Measurements from ENCODE around the gene CDCP1.

CDCP1 gene

DNA sequence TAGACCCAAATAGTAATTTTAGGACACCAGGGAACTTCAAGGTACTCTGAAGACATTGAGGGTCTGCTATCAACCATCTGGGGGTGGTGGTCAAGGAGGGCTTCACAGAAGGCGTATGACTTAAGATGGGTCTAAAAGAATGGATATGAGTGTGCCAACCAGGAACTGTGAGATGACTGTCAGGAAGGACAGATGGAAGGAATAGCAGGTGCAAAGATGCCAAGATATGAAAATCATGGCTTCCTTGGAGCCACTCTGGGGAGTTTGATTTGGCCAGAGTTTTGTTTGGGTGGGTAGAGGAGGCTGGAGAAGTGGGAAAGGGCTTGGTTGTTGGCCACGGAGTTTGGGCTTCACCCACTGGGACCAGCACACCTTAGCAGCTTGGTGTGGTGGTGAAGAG, 21.2 kb downstream of the CDCP1 start:
- CTCF ChIA-PET = interaction anchor here (1.3 kb wide), 1 partner anchor 11 kb away, joined by 3 read pairs; no protein-coding TSS in a partner anchor
- POLR2A ChIA-PET = no interaction called here
- DNase-seq (ENCODE audit: extremely low spot score) = no peak
- TF ChIP-seq, protein P1, sequence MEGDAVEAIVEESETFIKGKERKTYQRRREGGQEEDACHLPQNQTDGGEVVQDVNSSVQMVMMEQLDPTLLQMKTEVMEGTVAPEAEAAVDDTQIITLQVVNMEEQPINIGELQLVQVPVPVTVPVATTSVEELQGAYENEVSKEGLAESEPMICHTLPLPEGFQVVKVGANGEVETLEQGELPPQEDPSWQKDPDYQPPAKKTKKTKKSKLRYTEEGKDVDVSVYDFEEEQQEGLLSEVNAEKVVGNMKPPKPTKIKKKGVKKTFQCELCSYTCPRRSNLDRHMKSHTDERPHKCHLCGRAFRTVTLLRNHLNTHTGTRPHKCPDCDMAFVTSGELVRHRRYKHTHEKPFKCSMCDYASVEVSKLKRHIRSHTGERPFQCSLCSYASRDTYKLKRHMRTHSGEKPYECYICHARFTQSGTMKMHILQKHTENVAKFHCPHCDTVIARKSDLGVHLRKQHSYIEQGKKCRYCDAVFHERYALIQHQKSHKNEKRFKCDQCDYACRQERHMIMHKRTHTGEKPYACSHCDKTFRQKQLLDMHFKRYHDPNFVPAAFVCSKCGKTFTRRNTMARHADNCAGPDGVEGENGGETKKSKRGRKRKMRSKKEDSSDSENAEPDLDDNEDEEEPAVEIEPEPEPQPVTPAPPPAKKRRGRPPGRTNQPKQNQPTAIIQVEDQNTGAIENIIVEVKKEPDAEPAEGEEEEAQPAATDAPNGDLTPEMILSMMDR (IDR thresholded peaks at IDR 0.05; ENCODE audit: control extremely low read depth, extremely low read depth, low read depth, missing control alignments) = no peak

DNA sequence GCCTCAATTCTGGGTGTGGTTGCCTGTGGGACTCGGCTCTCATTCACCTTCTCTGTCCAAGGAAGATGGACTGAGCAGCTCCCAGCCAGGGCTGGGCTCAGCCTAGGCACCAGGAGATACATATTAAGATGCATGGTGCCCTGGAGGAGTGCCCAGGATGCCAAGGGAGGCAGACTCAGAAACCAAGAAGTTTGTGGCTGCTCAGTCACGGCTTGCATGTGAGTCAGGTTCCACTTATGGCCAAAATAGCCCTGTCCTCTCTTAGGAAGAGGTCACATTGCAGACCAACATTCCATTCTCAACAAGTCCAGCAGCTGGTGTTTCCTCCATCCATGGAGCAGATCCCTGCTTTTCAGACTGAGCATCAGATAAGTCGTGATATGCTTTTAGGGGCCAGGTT, 21.8 kb downstream of the CDCP1 start:
- CTCF ChIA-PET = interaction anchor here (1.3 to 1.5 kb wide), 2 partner anchors 12 to 31 kb away, joined by 3 to 4 read pairs; no protein-coding TSS in a partner anchor
- TF ChIP-seq, protein P1 (IDR thresholded peaks at IDR 0.05; ENCODE audit: control extremely low read depth, extremely low read depth, low read depth, missing control alignments) = no peak
- POLR2A ChIA-PET = no interaction called here
- no peak for DNase-seq (ENCODE audit: extremely low spot score)

DNA sequence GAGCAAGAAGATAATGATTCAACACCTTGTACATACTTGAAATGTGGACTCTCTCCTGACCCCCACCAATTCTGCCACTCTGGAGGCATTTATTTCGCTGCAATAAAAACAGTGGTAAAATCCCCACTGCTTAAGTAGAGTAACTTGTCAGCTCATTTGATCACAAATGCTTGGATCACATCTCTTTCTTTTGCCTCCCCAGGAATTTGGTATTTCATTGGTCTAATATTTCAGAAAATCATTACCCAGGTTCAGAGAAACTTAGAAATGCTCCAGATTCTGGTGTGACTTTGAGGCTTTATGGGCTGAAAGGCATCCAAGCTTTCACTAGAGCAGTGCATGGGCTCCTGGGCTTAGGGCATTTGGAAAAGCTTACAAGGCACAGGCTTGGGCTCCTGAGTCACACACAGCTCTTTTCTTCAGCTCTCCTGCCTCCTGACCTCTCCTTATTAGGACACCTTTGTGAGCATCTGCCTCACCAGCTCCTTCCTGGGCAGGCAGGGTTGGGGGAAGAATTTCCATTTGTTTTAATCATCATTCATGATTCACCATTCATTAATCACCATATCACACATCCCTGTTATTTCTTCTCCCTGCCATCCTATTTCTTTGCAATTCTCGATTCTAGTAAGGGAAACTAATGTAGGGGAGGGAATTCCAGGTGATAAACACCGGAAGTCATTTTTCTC, 22.5 kb downstream of the CDCP1 start:
- ChIA-PET POLR2A (no interaction called here), CTCF (interaction anchor here (1.3 to 1.5 kb wide), 2 partner anchors 11 to 31 kb away, joined by 3 to 4 read pairs; no protein-coding TSS in a partner anchor)
- TF ChIP-seq, protein P1 (IDR thresholded peaks at IDR 0.05; ENCODE audit: control extremely low read depth, extremely low read depth, low read depth, missing control alignments) = no peak
- DNase-seq (ENCODE audit: extremely low spot score) = no peak

DNA sequence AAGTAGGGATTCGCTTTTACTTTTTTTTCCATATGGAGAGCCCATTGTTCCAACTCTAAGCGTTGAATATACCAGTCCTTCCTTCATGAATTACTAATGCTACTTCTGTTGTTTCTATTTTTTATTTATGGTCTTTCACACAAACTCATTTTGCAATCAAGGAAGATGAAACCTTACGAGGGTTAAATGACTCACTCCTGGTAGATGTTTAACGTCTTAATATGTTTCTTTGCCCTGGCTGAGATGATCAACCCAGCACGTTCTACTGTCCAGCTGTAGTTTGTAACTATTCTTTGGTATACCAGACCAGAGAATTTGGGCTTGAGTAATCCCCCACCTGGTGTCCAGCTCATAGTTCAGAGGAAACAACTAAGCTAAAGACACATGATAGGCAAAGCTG, 23.1 kb downstream of the CDCP1 start:
- ChIA-PET CTCF (interaction anchor here (1.3 to 1.5 kb wide), 2 partner anchors 11 to 32 kb away, joined by 3 to 4 read pairs; no protein-coding TSS in a partner anchor), POLR2A (no interaction called here)
- peak; percentile 57 for DNase-seq (ENCODE audit: extremely low spot score)
- TF ChIP-seq, protein P1 (IDR thresholded peaks at IDR 0.05; ENCODE audit: control extremely low read depth, extremely low read depth, low read depth, missing control alignments) = no peak

DNA sequence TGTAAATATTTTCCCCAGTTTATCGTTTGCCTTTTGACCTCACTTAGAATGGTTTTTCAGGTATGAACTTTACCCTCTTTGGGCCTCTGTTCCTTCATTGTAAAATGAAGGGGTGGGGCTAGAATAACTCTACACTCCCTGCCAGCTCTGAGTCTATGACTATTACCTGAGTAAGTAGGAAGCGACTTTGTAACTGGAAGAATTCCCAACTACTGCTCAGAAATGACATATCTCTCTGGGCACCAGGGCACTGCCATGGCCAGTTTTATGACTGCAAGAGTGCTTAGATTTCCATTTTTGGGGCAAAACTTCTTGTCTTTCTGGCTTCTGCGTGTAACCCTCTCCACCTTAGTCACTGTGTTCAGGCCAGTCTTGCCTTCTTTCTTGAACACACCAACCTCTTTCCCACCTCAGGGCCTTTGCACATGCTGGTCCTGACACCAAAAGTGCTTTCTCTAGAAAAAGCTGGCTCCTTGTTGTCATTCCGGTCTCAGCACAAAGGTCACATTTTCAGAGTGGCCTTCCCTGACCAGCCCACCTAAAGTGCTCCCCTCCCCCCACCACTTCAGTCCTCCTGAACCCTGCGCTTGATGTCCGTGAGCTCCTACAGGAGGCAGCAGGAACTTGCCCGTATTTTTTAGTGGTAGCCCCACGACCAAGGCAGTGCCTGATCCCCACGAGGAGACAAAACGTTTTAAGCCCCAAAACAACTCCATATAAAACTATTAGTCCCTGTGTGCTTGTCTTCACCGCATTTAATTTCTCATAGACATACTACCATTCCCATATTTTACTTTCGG, 25.6 kb downstream of the CDCP1 start:
- DNase-seq (ENCODE audit: extremely low spot score) = no peak
- ChIA-PET CTCF (interaction anchor here (1.4 to 1.6 kb wide), 2 partner anchors 9 to 10 kb away, joined by 5 read pairs; no protein-coding TSS in a partner anchor), POLR2A (no interaction called here)
- TF ChIP-seq, protein P1 (IDR thresholded peaks at IDR 0.05; ENCODE audit: control extremely low read depth, extremely low read depth, low read depth, missing control alignments) = no peak

DNA sequence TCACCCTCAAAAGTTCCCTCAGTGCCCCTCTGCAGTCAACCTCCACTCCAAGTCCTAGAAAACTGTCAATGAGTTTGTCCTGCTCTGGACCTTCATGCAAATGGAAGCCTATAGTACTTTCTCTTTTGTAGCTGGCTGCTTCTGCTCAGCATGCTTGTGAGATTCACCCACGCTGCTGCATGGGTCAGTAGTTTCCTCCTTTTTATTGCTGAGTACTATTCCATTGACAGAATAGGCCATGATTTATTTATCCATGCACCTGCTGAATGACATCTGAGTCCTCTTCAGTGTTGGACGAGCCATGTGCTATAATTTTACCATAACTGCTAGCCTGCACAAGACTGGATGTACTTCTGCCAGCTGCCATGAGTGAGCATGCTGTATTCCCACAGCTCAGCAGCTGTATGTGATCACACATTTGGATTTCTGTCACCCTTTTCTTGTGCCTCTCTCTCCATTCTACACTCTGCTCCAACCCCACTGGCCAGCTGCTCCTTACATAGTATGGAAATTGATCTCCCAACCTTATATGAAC, 26.3 kb downstream of the CDCP1 start:
- DNase-seq (ENCODE audit: extremely low spot score) = no peak
- TF ChIP-seq, protein P1 (IDR thresholded peaks at IDR 0.05; ENCODE audit: control extremely low read depth, extremely low read depth, low read depth, missing control alignments) = no peak
- CTCF ChIA-PET = no interaction called here
- POLR2A ChIA-PET = no interaction called here
